Body of pancreas (tissue), 4 donors: ENCODE data around the gene PCYOX1L. TPM values are rescaled to one million over a fixed set of nuclear protein-coding genes. Genes with fewer than 3 reads are reported as not detected.
A peak's percentile ranks its signal among the peaks of the same experiment; 100 is the strongest.

Source experiments
- ATAC-seq: fragments of 150-250 bp; one replicate; pipeline ENCODE4 v1.9.1; 2016
- DNase-seq, 4 donors: peaks; one replicate each; pipeline ENCODE4 v3.0.0-alpha.2; 2019
- H3K27ac ChIP-seq, 4 donors: fragments of 200-600 bp; sonication (generic); 1 replicate in 3 of 4; 2 replicates in 1 of 4; pipeline versions ENCODE4 v1.5.1 to v1.6.1; 2016 to 2019; ENCODE audit warnings: mild to moderate bottlenecking in 1 of 4, mixed read lengths in 1 of 4, moderate library complexity in 1 of 4
- H3K27me3 ChIP-seq, 2 donors: fragments of 200-600 bp; sonication (generic); one replicate each; pipeline ENCODE4 v1.6.0; 2016; ENCODE audit warnings: mild to moderate bottlenecking in 1 of 2
- H3K36me3 ChIP-seq, 2 donors: fragments of 200-600 bp; sonication (generic); replicated peaks in 1 of 2; 2 replicates each; pipeline ENCODE4 v1.5.1; 2016; ENCODE audit warnings: low read depth in 2 of 2; ENCODE audit not compliant: insufficient read depth in 1 of 2
- H3K4me1 ChIP-seq: fragments of 200-600 bp; sonication (generic); one replicate; pipeline ENCODE4 v1.6.0; 2016
- H3K4me3 ChIP-seq, 2 donors: fragments of 200-600 bp; sonication (generic); 1 replicate in 1 of 2; 2 replicates in 1 of 2; pipeline ENCODE4 v1.5.1; 2016 to 2019
- H3K9me3 ChIP-seq, 3 donors: fragments of 200-600 bp; sonication (generic); 1 replicate in 2 of 3; 2 replicates in 1 of 3; pipeline ENCODE4 v1.5.1; 2016
- CTCF ChIP-seq, 7 experiments: fragments of 450-650 bp in 4 of 7; fragments of 200-600 bp in 3 of 7; sonication (generic) in 3 of 7; IDR thresholded peaks; one replicate each; pipeline ENCODE4 v1.5.1; 2016 to 2019; ENCODE audit warnings: antibody characterized with exemption in 7 of 7
- POLR2A ChIP-seq, 3 donors: fragments of 450-650 bp; IDR thresholded peaks; one replicate each; pipeline ENCODE4 v1.6.1; 2016; ENCODE audit warnings: antibody characterized with exemption in 3 of 3, mild to moderate bottlenecking in 2 of 3
- WGBS, 2 donors: methylation state at CpG; one replicate each; pipeline ENCODE4 v1.1.5; 2017; 5-methylcytosine and 5-hydroxymethylcytosine counted together
- intact Hi-C: fragments of 100-400 bp; cut with DNase I; formaldehyde crosslinking; loops from one replicate; pipeline ENCODE4 v1.15.1; 2023
- total RNA-seq, 2 donors: library from RNA; depleted of rRNA; stranded (reverse); fragments of >200 nt; gene quantifications; one replicate each; pipeline ENCODE4 v1.1.0, GENCODE V29; 2016

Gene PCYOX1L
- total RNA-seq, 2 donors from 2014 or later, result 3.9 to 5.6 TPM

- 75 to 77% methylated on average over 16 to 22 of the region's 22 CpGs for WGBS, 2 donors
These were observed 10.3 kb downstream of the PCYOX1L start for GRCh38 chr5:149367972-149368645.

GRCh38 chr5:149370878-149371277 is 13.0 kb downstream of the PCYOX1L start:
- Histone ChIP-seq H3K9me3 (no peaks in the 10 kb centered on the region), H3K4me1 (peaks cover 18% of the 10 kb centered on the region), H3K4me3 (no peak overlapping the region), H3K36me3 (no peaks in the 10 kb centered on the region), H3K27ac (no peak overlapping the region), H3K27me3 (no peaks in the 10 kb centered on the region)
- DNase-seq, result peak; percentile 42 to 66 (median 52)
- TF ChIP-seq POLR2A (IDR thresholded peaks at IDR 0.05) (no peak), CTCF (IDR thresholded peaks at IDR 0.05) (no peak)
- WGBS, 2 donors, result 81% methylated on average over 2 of the region's 2 CpGs
- intact Hi-C loops, result no loop called here
- ATAC-seq, result no peak

More at GRCh38 chr5:149367972-149368645, 10.3 kb downstream of the PCYOX1L start:
- DNase-seq, result no peak
- H3K27me3 ChIP-seq, result no peaks in the 10 kb centered on the region
- H3K4me3 ChIP-seq, result no peak overlapping the region
- H3K36me3 ChIP-seq, result no peaks in the 10 kb centered on the region
- ATAC-seq, result no peak
- peaks cover 18% of the 10 kb centered on the region for H3K4me1 ChIP-seq
- no peak for TF ChIP-seq POLR2A (IDR thresholded peaks at IDR 0.05)
- TF ChIP-seq CTCF (IDR thresholded peaks at IDR 0.05), result no peak
- intact Hi-C loops, result no loop called here
- no peaks in the 10 kb centered on the region for H3K9me3 ChIP-seq
- H3K27ac ChIP-seq, result no peak overlapping the region

GRCh38 chr5:149371296-149371962 is 13.6 kb downstream of the PCYOX1L start:
- TF ChIP-seq CTCF (IDR thresholded peaks at IDR 0.05) (peak; percentile 67 to 81 (median 72)), POLR2A (IDR thresholded peaks at IDR 0.05) (no peak)
- no peaks in the 10 kb centered on the region for H3K36me3 ChIP-seq
- whole genome bisulfite sequencing, 2 donors, result 21 to 31% methylated on average over 12 of the region's 12 CpGs
- ATAC-seq, result peak; percentile 87
- H3K4me1 ChIP-seq, result peaks cover 18% of the 10 kb centered on the region
- H3K27me3 ChIP-seq, result no peaks in the 10 kb centered on the region
- H3K9me3 ChIP-seq, result no peaks in the 10 kb centered on the region
- intact Hi-C loops, result no loop called here
- no peak overlapping the region for H3K4me3 ChIP-seq
- H3K27ac ChIP-seq, result no peak overlapping the region
- DNase-seq, result peak; percentile 73 to 77 (median 76)

GRCh38 chr5:149372076-149372795 is 14.4 kb downstream of the PCYOX1L start:
- Histone ChIP-seq H3K4me3 (no peak overlapping the region), H3K4me1 (peaks cover 18% of the 10 kb centered on the region), H3K27me3 (no peaks in the 10 kb centered on the region), H3K27ac (no peak overlapping the region), H3K36me3 (no peaks in the 10 kb centered on the region), H3K9me3 (no peaks in the 10 kb centered on the region)
- no peak for TF ChIP-seq CTCF (IDR thresholded peaks at IDR 0.05)
- TF ChIP-seq POLR2A (IDR thresholded peaks at IDR 0.05), result no peak
- intact Hi-C loops, result no loop called here
- no peak for DNase-seq
- no peak for ATAC-seq
- WGBS, 2 donors, result 70 to 78% methylated on average over 4 of the region's 4 CpGs
